GM23338 (cell line): Measurements from ENCODE around the gene FBXW11. TPM values are rescaled to one million over a fixed set of nuclear protein-coding genes. Genes with fewer than 3 reads are reported as not detected.

Experiments
- ATAC-seq: fragments of 200-7000 bp; cut with Tn5 transposase; 3 replicates; pipeline ENCODE4 v1.9.1; 2020
- DNase-seq: peaks from one replicate; pipeline ENCODE4 v3.0.0-alpha.2; 2015; ENCODE audit warnings: low spot score
- H2AFZ ChIP-seq: fragments of 200-600 bp; sonication (generic); 2 replicates; pipeline ENCODE4 v1.8.0; 2016; ENCODE audit warnings: antibody characterized with exemption, mild to moderate bottlenecking, moderate library complexity
- H3F3A ChIP-seq: fragments of 200-600 bp; sonication (generic); replicated peaks from 2 replicates; pipeline ENCODE4 v1.8.0; 2017; ENCODE audit warnings: antibody characterized with exemption, mixed run types, low read depth
- H3K27ac ChIP-seq: fragments of 200-600 bp; sonication (generic); 2 replicates; pipeline ENCODE4 v1.6.1; 2016; ENCODE audit warnings: low read depth
- H3K27me3 ChIP-seq: fragments of 200-600 bp; sonication (generic); 2 replicates; pipeline ENCODE4 v1.8.0; 2016; ENCODE audit warnings: mild to moderate bottlenecking, mixed run types, moderate library complexity; ENCODE audit not compliant: insufficient read depth
- H3K36me3 ChIP-seq: fragments of 200-600 bp; sonication (generic); 2 replicates; pipeline ENCODE4 v1.8.0; 2016; ENCODE audit warnings: mild to moderate bottlenecking; ENCODE audit not compliant: insufficient read depth
- H3K4me1 ChIP-seq: fragments of 200-600 bp; sonication (generic); 2 replicates; pipeline ENCODE4 v1.8.0; 2016; ENCODE audit warnings: mild to moderate bottlenecking, moderate library complexity; ENCODE audit not compliant: insufficient read depth
- H3K4me2 ChIP-seq: fragments of 200-600 bp; sonication (generic); 2 replicates; pipeline ENCODE4 v1.7.1; 2017; ENCODE audit warnings: mixed run types
- H3K4me3 ChIP-seq: fragments of 200-600 bp; sonication (generic); 2 replicates; pipeline ENCODE4 v1.6.1; 2016; ENCODE audit warnings: mixed run types
- H3K79me2 ChIP-seq: fragments of 200-600 bp; sonication (generic); replicated peaks from 2 replicates; pipeline ENCODE4 v1.8.0; 2017; ENCODE audit warnings: mild to moderate bottlenecking; ENCODE audit not compliant: insufficient read depth
- H3K9me2 ChIP-seq: fragments of 200-600 bp; sonication (generic); 2 replicates; pipeline ENCODE4 v1.8.0; 2017; ENCODE audit not compliant: insufficient read depth
- H4K20me1 ChIP-seq: fragments of 200-600 bp; sonication (generic); replicated peaks from 2 replicates; pipeline ENCODE4 v1.8.0; 2017; ENCODE audit warnings: mild to moderate bottlenecking; ENCODE audit not compliant: insufficient read depth
- H3K27ac Mint-ChIP-seq: 2 replicates; pipeline ENCODE4 v1.8.0; 2020; ENCODE audit warnings: inconsistent platforms, mild to moderate bottlenecking, moderate library complexity, mixed read lengths
- H3K27me3 Mint-ChIP-seq: 3 replicates; pipeline ENCODE4 v1.8.0; 2022; ENCODE audit warnings: low read depth, mild to moderate bottlenecking, moderate library complexity, mixed read lengths, inconsistent platforms; ENCODE audit not compliant: insufficient read depth, poor library complexity
- H3K36me3 Mint-ChIP-seq: 3 replicates; pipeline ENCODE4 v1.8.0; 2021; ENCODE audit warnings: low read depth, mild to moderate bottlenecking, inconsistent platforms, moderate library complexity, mixed read lengths
- H3K4me1 Mint-ChIP-seq: 3 replicates; pipeline ENCODE4 v1.8.0; 2020; ENCODE audit warnings: mild to moderate bottlenecking, inconsistent platforms, mixed read lengths
- H3K4me3 Mint-ChIP-seq: 3 replicates; pipeline ENCODE4 v1.8.0; 2021; ENCODE audit warnings: moderate library complexity, mild to moderate bottlenecking, inconsistent platforms, mixed read lengths
- H3K9me3 Mint-ChIP-seq: 3 replicates; pipeline ENCODE4 v1.8.0; 2020; ENCODE audit warnings: moderate library complexity, mild to moderate bottlenecking, inconsistent platforms, mixed read lengths
- CREB1 ChIP-seq: fragments of 250-450 bp; sonication (Bioruptor Pico); IDR thresholded peaks from 2 replicates; pipeline ENCODE4 v1.5.0; 2020; ENCODE audit warnings: low read depth, mild to moderate bottlenecking, moderate library complexity
- CTCF ChIP-seq, 2 experiments: fragments of 200-600 bp in 1 of 2; sonication (generic) in 1 of 2; conservative IDR thresholded peaks; 2 replicates each; pipeline versions ENCODE4 v1.5.1 to v1.6.1; 2016 to 2017; ENCODE audit warnings: antibody characterized with exemption in 2 of 2, low read depth in 2 of 2, mild to moderate bottlenecking in 2 of 2, moderate library complexity in 1 of 2
- ETS1 ChIP-seq: IDR thresholded peaks from 2 replicates; pipeline ENCODE4 v1.6.1; 2016; ENCODE audit warnings: antibody characterized with exemption
- EZH2phosphoT487 ChIP-seq: fragments of 200-600 bp; sonication (generic); IDR thresholded peaks from one replicate; pipeline ENCODE4 v1.8.1; 2018; ENCODE audit warnings: antibody characterized with exemption; ENCODE audit not compliant: unreplicated experiment
- NANOG ChIP-seq: IDR thresholded peaks from 2 replicates; pipeline ENCODE4 v1.6.1; 2016; ENCODE audit warnings: antibody characterized with exemption, borderline replicate concordance
- POLR2AphosphoS5 ChIP-seq: IDR thresholded peaks from 2 replicates; pipeline ENCODE4 v1.6.1; 2016; ENCODE audit warnings: antibody characterized with exemption, low read depth
- REST ChIP-seq: IDR thresholded peaks from one replicate; pipeline ENCODE4 v1.6.1; 2018; ENCODE audit warnings: antibody characterized with exemption; ENCODE audit not compliant: unreplicated experiment
- STAT1 ChIP-seq: IDR thresholded peaks from one replicate; pipeline ENCODE4 v1.6.1; 2016; ENCODE audit warnings: antibody characterized with exemption; ENCODE audit not compliant: unreplicated experiment
- ZNF114 ChIP-seq: fragments of 250-450 bp; sonication (Bioruptor Pico); IDR thresholded peaks from 2 replicates; pipeline ENCODE4 v1.5.0; 2020; ENCODE audit warnings: mild to moderate bottlenecking, moderate library complexity
- ZNF331 ChIP-seq: fragments of 250-450 bp; sonication (Bioruptor Pico); IDR thresholded peaks from 2 replicates; pipeline ENCODE4 v1.5.0; 2020; ENCODE audit warnings: low read depth, mild to moderate bottlenecking, moderate library complexity
- polyA plus RNA-seq: library from polyadenylated mRNA; unstranded; fragments of >200 nt; fragmentation: Nextera tagmentation; extraction: Ambion mirVana; gene quantifications from 2 replicates; pipeline ENCODE4 v1.2.1, GENCODE V29; 2016
- total RNA-seq: library from RNA; depleted of rRNA; stranded (reverse); fragments of >200 nt; shearing (Covaris generic); gene quantifications from 2 replicates; pipeline ENCODE4 v1.2.3, GENCODE V29; 2014

The FBXW11 gene
- total and polyA plus RNA-seq, 2 experiments from 2014 or later: 45.0 to 88.0 TPM

- TF ChIP-seq STAT1: no peak
- TF ChIP-seq NANOG: no peak
- no peak for TF ChIP-seq EZH2phosphoT487
- no peak for TF ChIP-seq REST
- TF ChIP-seq POLR2AphosphoS5: no peak
- no peak for TF ChIP-seq CREB1 (CRISPR knock-in tag)
- TF ChIP-seq ZNF114: no peak
- TF ChIP-seq CTCF (conservative IDR thresholded peaks at IDR 0.05; ENCODE audit: low read depth in 2 of 2): no peak
These were observed 14.1 kb downstream of the FBXW11 start (continued) for GRCh38 chr5:171992305-171992704.

GRCh38 chr5:171990713-171991015, 15.8 kb downstream of the FBXW11 start:
- Histone ChIP-seq H3K4me2 (no peak overlapping the region), H3K4me3 (no peak overlapping the region), H4K20me1 (peaks cover 46% of the 10 kb centered on the region), H3K4me1 (peaks cover 30% of the 10 kb centered on the region), H3K79me2 (peaks cover 100% of the 10 kb centered on the region), H3K9me2 (no peaks in the 10 kb centered on the region), H3K36me3 (no peaks in the 10 kb centered on the region), H3F3A (no peaks in the 10 kb centered on the region; the same call in 1 of the 2 replicates), H3K27ac (0 out of 2 replicates have a peak overlapping the region, but pooled peaks have one; percentile 10), H2AFZ (no peak overlapping the region), H3K27me3 (no peaks in the 10 kb centered on the region)
- ATAC-seq (no peak), DNase-seq (no peak)
- Mint-ChIP-seq H3K9me3 (no peaks in the 10 kb centered on the region), H3K4me3 (no peak overlapping the region), H3K4me1 (peaks cover 42% of the 10 kb centered on the region), H3K27me3 (peaks cover 5% of the 10 kb centered on the region), H3K27ac (no peak overlapping the region), H3K36me3 (peaks cover 20% of the 10 kb centered on the region)
- TF ChIP-seq EZH2phosphoT487 (no peak), CREB1 (CRISPR knock-in tag) (no peak), ETS1 (no peak), ZNF114 (no peak), STAT1 (no peak), ZNF331 (CRISPR knock-in tag) (no peak), REST (no peak)
